GM19463 (cell line): Measurements from ENCODE around the gene SSR2.

Experiments
- ATAC-seq: cut with Tn5 transposase; IDR thresholded peaks from one replicate; pipeline ENCODE4 v1.9.1; 2021; ENCODE audit warnings: mild to moderate bottlenecking, moderate library complexity; ENCODE audit not compliant: unreplicated experiment

SSR2 gene

DNA sequence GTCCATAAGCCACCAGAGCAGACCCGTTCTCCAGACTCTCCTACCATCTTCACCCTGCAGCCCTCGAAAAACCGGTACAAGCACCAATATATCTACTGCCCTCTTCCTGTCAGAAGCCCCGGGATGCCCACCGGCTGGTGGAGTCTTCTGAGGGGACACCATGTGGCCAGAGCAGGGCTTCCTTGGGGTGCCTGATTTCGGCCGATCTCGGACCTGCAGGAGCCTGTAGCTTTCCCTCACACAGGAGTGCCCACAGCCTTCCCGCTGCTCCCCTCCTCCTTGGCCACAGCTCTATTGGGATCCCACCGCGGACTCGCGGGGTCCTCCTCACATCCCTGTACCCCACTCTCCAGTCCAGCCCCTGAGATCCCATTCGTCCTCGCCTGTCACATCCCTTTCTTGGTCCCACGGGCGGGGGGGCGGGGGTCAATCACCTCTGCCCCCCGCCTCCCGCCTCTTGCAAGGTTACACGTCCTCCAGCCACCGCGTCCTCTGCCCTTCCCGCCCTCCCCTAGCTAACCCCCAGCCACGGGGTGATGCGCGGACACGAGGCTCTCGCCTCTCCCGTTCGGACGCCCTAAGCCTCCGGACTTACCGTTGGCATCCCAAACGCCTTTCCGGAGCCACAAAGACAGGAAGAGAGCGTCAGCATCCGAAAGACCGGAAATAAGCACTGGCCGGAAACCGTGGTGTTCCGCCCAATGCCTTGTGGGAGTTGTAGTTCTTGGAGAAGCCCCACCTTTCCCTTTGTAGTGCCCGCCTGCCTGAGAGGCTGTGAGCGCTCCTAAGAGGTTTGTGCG, at the start of gene SSR2:
Gene SSR2 (minus strand): TSS at position 659 of the 800 bp plus-strand sequence. CDS start 784 bp downstream, outside the sequence.
- peak; percentile 98 for ATAC-seq

DNA sequence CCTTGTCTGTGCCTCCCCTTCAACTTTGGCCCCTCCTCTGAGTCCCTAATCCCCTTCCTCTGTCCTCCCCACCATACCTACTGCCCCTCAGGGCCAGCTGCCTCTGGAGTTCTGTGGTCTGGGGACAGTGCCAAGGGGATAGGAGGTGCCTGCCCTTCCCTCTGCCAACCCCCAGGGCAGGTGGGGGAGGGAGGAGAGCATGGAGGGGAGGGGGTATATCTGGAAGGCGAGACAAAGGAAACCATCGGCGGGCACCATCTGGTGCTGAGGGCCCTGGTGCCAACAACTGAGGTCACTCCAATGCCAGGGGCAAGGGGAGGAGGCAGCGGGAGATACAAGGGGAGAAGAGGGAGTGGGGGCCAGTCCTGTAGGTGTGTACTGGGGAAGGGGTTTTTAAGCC, 49.8 kb upstream of the SSR2 start:
- no peak for ATAC-seq

DNA sequence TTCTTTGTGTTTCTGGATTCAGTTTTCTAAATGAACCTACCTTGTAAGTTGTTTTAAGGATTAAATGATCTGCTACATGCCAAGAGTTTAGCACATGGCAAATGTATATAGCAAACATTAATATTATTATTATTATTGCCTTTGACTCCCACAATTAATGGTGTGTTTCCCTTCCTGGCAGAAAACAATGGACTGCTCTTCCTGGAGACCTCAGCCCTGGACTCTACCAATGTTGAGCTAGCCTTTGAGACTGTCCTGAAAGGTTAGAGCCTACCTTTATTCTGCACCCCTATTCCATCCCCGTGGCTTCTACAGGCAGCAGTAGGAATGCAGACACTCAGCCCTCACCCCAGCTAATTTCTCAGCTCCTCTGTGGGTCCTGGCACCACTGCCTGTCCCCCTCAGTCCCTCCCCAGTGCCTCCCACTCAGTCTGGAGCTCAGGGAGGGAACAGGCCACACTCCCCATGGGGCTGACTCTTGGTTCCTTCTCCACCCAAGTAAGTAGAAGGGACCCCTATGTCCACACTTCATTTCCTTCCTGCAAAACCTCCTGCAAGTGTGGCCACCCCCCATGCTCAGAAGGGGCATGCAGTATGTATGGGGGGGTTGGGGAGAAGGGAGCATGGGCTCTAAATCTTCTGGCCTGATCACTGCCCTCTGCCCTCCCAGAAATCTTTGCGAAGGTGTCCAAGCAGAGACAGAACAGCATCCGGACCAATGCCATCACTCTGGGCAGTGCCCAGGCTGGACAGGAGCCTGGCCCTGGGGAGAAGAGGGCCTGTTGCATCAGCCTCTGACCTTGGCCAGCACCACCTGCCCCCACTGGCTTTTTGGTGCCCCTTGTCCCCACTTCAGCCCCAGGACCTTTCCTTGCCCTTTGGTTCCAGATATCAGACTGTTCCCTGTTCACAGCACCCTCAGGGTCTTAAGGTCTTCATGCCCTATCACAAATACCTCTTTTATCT, 49.0 kb upstream of the SSR2 start:
- ATAC-seq, result no peak

DNA sequence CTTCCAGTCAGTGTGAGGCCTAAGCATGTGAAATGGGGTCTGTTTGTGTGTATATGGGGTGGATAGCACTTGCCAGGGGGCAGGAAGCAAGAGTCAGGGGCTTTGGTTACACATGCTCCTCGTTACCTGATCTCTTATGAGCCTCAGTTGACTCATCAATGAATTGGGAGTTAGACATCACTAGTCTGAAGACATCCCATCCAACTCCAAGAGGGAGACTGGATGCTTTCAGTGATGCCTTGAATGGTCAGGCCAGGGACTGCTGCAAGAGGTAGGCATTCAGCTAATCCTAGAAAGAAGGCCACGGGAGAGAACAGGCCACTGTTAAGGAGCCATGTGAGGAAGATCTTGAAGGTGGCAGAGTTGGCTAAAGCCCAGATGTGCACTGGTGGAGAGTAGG, 46.5 kb upstream of the SSR2 start:
- ATAC-seq, result no peak

DNA sequence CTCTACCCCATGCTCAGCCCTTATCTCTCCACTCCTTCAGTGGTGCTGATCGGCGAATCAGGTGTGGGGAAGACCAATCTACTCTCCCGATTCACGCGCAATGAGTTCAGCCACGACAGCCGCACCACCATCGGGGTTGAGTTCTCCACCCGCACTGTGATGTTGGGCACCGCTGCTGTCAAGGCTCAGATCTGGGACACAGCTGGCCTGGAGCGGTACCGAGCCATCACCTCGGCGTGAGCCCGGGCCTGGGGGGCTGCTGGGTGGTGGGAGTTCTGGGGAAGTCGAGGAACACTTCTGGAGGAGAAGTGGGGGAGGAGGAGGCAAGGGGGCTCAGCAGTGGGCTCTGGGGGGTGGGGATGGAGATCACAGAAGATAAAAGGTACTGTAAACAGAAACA, 45.1 kb upstream of the SSR2 start:
- ATAC-seq, result no peak

DNA sequence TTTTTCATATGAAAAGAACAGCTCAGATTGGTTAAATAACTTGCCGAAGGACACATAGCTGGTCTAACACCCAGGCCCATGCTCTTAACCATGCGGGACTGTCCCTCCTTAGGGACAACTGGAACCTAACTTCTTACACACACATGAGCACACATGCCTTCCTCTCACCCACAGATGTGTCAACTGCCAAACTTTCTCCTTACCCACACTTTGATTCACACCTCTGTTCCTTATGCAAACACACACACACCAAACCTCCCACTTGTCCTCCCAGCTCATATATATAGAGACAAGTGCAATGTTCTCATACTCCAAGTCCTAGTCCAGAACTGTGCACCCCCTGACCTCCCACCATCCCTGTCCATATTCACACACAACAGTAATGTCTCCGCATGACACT, 44.5 kb upstream of the SSR2 start:
- ATAC-seq, result no peak

DNA sequence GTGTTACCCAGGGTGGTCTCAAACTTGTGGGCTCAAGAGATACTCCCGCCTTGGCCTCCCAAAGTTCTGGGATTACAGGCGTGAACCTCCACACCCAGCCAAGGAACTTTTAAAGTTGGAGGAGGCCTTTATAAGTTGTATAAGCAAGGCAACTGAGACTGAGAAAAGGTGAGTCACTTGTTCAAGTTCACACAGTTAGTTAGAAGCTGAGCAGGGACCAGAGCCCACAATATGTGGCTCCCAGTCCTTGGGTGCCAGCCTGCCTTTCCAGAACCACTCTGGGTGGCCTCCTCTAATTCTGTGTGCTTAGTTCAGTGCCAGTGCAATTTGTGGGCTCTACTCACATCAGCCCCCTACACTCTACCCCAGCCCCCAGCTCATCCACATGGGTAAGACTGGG, 43.9 kb upstream of the SSR2 start:
- ATAC-seq, result no peak

DNA sequence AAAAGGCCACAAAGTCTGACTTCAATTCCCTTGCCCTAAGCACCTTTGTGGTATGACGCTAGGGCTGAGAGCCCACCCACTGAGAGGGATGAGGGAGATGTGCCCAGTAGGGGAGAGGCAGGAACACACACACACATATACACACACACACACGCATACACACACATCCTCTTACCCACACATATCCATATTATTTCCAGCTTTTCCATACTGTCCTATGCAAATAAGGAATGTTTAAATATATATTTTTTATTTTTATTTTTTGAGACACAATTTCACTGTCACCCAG, 43.2 kb upstream of the SSR2 start:
- no peak for ATAC-seq

DNA sequence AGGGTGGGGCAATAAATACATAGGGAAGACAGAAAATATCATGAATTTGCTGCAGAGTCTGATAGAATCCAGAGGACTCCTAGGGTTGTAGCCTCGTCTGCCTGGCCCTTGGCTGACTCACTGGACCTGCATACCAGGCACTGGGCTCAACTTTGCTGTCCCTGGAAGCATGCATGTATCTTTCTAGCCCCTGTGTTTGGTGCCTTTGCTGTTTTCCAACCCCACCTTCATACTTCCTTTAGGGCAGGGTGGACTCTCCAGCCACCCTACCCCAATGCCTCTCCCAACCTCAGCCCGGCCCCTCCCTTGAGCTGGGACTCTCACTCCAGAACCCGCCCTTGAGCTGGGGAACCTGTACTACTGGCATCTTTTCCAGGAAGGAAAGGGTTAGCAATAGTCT, 41.4 kb upstream of the SSR2 start:
- no peak for ATAC-seq

DNA sequence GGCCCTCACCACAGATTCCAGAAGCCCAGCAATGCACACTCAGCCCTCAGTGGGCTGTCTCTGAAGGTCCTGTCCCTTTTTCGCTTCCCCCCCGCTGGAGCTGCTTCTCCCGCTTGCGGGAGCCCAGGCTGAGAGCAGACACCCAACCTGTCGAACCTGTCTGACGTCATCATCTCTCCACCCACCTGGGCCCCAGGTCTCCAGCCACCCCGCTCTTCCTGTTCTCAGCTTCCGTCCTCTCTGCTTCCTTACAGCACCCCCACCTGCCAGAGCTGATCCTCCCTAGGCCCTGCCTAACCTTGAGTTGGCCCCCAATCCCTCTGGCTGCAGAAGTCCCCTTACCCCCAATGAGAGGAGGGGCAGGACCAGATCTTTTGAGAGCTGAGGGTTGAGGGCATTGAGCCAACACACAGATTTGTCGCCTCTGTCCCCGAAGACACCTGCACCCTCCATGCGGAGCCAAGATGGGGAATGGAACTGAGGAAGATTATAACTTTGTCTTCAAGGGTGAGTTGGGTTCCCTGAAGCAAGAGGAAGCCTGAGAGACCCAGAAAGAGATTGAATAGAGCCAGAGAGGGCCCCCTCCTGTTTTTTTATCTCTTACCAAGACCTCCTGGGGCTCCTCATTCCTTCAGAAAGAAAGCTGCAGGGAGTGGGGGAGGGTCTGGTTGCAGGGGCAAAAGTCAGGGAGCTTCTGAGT, 40.3 kb upstream of the SSR2 start, which contains the start of gene RAB25:
Gene RAB25 (plus strand): TSS at position 224 of the 700 bp plus-strand sequence. CDS start 241 bp downstream, at position 465.
- ATAC-seq, result no peak

DNA sequence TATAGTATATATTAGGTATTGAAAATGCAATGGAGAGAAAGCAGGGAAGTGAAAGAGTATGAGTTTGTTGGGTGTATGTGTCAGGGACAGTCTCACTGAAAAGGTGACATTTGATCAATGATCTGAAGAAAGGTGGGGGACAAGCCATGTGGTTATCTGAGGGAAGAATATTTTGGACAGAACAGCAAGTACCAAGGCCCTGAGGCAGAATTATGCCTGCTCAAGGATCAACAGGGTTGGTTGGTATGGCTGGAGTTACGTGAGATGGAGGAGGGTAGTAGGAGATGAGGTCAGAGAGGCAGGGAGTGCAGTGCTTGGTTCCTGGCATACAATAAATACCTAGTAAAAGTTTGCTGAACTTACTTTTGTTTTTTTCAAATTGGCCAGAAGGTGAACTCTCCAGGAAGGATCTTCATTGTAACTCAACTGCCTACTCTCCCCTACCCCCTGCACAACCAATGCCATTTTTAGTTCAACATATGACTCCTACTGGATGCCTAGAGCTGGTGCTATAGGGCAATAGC, 35.6 kb upstream of the SSR2 start:
- no peak for ATAC-seq

DNA sequence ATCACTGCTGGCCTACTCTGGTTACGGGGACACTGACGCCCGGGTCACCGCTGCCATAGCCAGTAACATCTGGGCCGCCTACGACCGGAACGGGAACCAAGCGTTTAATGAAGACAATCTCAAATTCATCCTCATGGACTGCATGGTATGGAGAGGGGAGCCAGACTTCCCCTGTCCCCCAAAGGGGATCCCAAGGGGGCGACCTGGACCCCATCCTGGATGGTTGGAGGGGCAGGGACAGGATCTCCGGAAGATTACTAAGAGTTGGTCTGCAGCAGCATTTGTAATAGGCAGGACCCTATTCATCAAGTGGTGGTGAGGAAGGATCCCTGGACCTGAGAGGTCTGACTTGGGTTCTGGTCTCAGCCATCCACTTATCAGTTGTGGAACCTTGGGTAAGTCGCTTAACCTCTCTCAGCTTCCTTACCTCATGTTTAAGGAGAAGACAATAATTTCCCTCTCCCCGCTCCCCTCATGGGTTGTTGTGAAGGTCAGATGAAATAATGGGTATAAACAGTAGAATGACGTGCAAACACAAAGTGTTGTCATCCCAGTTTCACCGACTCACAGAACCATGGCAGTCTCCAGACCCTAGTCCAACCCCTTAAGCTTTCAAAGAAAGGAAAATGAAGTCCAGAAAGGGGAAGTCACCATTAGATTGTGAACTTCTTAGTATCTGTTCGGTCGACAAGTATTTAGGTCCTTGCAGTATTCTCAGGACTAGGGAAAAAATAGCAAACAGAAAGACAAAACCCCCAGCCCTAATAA, 34.7 kb upstream of the SSR2 start:
- ATAC-seq, result no peak

DNA sequence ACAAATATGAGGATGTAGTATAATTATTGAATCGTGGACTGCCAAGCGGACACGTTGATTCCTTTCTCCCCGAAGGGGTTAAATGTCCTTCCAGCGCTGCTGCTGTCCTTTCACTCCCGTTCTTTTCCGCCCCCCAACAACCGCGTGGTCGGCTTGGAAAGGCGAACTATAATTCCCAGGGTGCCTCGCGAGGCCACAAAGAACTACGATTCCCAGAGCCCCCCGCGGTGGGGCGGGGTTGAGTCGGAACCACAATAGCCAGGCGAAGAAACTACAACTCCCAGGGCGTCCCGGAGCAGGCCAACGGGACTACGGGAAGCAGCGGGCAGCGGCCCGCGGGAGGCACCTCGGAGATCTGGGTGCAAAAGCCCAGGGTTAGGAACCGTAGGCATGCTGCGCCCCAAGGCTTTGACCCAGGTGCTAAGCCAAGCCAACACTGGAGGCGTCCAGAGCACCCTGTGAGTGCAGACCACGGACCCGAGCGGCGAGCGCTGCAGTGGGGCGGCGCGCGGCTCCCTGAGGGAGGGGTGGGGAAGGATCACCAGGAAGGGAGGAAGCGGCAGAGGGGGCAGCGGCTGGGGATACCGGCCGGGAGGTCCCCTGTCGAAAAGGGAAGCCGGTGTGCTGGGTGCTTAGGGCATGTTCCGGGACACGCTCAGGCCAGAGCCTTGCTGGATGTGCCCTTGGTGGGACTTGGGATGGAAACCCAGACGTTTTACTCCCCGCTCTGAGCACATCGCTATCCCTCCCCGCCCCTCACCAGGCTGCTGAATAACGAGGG, 33.9 kb upstream of the SSR2 start, which contains the start of gene LAMTOR2:
Gene LAMTOR2 (plus strand): TSS at position 283 of the 781 bp plus-strand sequence. CDS start 108 bp downstream, at position 391.
- peak; percentile 71 for ATAC-seq

DNA sequence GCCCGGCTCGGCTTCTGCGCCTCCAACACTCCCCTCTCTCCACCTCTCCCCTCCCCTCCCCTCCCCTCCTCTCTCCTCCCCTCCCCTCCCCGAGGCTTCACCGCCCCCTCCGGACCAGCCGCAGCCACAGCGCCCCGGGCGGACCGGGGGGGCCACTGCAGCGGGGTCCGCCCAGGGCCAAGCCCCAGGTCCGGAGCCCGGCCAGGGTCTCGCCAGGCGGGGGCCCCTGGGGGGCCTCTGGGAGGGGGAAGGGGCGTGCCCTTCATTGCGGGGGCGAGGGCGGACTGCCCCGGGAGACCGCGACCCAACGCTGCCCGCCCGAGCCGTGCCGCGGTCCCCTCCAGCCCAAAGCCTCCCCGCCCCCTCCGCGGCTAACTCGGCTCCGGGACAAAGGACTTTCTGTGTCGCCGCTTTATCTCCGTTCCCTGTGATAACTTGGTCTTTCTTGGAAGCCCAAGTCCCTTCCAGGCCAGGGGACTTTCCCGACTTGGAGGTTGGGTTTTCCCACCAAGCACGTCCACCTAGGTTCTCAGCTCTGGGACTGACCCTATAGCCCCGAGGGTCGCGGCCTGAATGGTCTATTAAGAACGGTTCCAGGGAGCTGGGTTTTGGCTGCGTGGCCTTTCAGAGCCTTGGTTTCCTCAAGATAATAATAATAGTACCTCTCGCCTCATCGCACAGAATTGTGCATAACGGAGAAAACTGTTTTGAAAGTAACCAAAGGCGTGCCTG, 33.2 kb upstream of the SSR2 start, which contains the start of gene UBQLN4:
Gene UBQLN4 (minus strand): TSS at position 31 of the 732 bp plus-strand sequence. CDS start 97 bp downstream, outside the sequence.
- peak; percentile 46 for ATAC-seq

DNA sequence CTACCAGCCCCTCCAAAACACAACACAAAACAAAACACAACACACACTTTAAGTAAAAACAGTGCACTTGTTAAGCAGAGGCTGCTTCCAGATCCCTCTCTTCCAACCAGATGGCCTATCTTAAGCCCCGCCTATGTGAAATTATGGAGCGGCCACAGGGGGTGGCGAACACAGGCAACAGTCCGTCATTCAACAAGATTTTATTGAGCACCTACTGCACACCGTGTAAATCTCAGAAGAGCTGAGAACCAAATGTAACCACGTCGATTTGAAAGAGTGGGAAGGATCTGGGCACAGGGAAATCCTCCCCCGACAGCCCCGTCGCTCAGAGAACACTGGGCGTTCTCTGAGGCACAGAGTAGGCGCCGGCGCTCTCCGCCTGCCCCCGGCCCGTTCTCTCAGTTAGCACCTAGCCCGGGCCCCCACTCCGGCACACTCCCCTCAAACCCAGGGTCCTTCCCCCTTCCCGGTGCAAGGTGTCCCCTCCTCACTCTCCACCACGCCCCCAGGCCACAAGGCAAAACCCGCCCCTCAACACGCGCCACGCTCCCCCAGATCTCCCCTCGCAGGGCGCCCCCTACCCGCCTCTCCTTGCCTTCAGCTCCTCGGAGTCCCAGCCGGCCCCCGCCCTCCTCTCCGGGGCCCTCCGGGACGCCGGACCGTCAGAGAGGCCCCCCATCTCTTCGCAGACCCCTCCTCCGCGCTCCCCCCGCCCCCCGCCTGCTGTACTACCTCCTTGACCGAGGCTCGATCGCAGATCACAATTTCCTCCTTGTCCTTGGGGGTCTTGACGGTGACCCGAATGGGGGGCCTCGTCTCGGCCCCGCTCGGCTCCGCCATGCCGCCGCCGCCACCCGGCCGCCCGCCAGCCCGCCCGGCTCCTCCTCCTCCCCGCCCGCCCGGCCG, 32.4 kb upstream of the SSR2 start:
- ATAC-seq, result no peak

DNA sequence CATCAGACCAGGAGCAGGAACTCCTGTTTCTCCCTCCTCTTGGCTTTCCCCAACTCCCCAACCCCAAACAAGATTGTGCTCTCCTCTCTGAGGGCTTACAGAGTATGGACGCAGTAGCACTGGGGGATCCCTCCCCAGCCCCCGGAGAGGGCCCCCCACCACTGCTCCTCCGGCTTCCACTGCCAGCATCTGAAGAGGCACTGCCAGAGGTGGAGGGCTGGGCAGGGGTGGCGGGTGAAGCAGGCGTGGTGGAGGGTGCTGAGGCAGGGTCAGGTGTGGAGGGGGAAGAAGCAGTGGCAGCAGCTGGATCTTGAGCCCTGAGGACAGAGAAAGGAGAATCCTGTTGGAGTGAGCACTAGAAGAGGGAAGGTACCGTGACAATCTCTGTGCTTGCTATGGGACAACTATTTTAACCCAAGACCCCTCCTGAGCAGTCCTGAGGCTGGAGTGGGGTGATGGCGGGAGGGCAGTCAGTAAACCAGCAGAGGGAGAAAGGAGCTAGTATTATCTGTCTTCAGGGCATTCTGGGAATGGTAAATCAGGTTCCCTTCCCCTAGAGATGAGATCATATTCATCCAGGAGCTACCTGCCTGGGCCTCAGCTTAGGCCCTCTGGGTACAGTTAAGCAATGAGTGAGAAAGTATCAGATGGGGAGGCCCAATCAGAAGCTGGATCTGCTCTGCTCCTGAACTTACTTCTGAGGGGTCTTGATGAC, 30.4 kb upstream of the SSR2 start:
- ATAC-seq, result no peak

DNA sequence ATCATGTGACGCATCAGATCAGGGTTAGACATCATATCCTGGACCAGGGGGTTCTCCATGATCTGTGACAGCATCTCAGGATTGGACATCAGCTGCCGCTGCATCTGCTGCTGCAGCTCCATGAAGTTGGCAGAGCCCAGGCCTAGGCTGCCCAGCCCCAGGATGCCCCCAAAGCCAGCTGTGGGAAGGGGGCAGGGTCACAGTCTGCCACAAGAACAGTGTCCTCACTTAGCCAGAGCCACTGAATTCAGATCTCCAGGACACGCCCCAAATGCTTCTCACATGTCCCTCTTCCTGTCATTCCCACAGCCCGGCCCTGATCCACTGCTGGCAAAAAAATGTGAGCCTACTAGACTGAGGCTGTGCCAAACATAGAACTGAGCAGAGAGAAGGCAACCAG, 29.6 kb upstream of the SSR2 start:
- no peak for ATAC-seq
